ENCODE data around the gene SIX4. TPM values are rescaled to one million over a fixed set of nuclear protein-coding genes. Genes with fewer than 3 reads are reported as not detected.

SIX4 gene
- total RNA-seq, 1 donor from 2014 or later = 5.2 TPM

- Mint-ChIP-seq H3K4me1 (no peaks in the 10 kb centered on the region), H3K9me3 (no peaks in the 10 kb centered on the region), H3K4me3 (no peak overlapping the region), H3K27ac (ENCODE audit: unreplicated experiment) (no peak overlapping the region), H3K36me3 (ENCODE audit: low read depth) (no peaks in the 10 kb centered on the region), H3K27me3 (ENCODE audit: low read depth) (no peaks in the 10 kb centered on the region)
- DNase-seq (ENCODE audit: low read depth, low spot score) = no peak
- TF ChIP-seq CTCF (conservative IDR thresholded peaks at IDR 0.05) = no peak
These were observed 16.3 kb downstream of the SIX4 start for GRCh38 chr14:60707858-60708257.

GRCh38 chr14:60705100-60705499 lies 19.1 kb downstream of the SIX4 start:
- peaks cover 8% of the 10 kb centered on the region for H3K9me3 Mint-ChIP-seq

GRCh38 chr14:60700598-60700997 lies 23.6 kb downstream of the SIX4 start:
- Mint-ChIP-seq H3K9me3 (peaks cover 19% of the 10 kb centered on the region), H3K27me3 (ENCODE audit: low read depth) (peaks cover 4% of the 10 kb centered on the region), H3K36me3 (ENCODE audit: low read depth) (peaks cover 5% of the 10 kb centered on the region), H3K4me3 (no peak overlapping the region), H3K27ac (ENCODE audit: unreplicated experiment) (no peak overlapping the region), H3K4me1 (no peaks in the 10 kb centered on the region)
- TF ChIP-seq CTCF (conservative IDR thresholded peaks at IDR 0.05) = no peak
- DNase-seq (ENCODE audit: low read depth, low spot score) = no peak

More at GRCh38 chr14:60705100-60705499, 19.1 kb downstream of the SIX4 start:
- Mint-ChIP-seq H3K4me3 (no peak overlapping the region), H3K36me3 (ENCODE audit: low read depth) (peaks cover 5% of the 10 kb centered on the region), H3K27ac (ENCODE audit: unreplicated experiment) (no peak overlapping the region), H3K4me1 (no peaks in the 10 kb centered on the region), H3K27me3 (ENCODE audit: low read depth) (no peaks in the 10 kb centered on the region)
- no peak for TF ChIP-seq CTCF (conservative IDR thresholded peaks at IDR 0.05)
- DNase-seq (ENCODE audit: low read depth, low spot score) = no peak

- Mint-ChIP-seq H3K9me3 (peaks cover 14% of the 10 kb centered on the region), H3K4me1 (no peaks in the 10 kb centered on the region), H3K4me3 (no peak overlapping the region), H3K27me3 (ENCODE audit: low read depth) (peaks cover 4% of the 10 kb centered on the region), H3K27ac (ENCODE audit: unreplicated experiment) (no peak overlapping the region), H3K36me3 (ENCODE audit: low read depth) (no peaks in the 10 kb centered on the region)
- TF ChIP-seq CTCF (conservative IDR thresholded peaks at IDR 0.05) = no peak
- DNase-seq (ENCODE audit: low read depth, low spot score) = no peak
These were observed 28.8 kb downstream of the SIX4 start for GRCh38 chr14:60695327-60695726.

GRCh38 chr14:60691383-60692113 lies 32.6 kb downstream of the SIX4 start:
- H3K36me3 Mint-ChIP-seq (ENCODE audit: low read depth) = no peaks in the 10 kb centered on the region
- H3K27me3 Mint-ChIP-seq (ENCODE audit: low read depth) = no peaks in the 10 kb centered on the region
- H3K9me3 Mint-ChIP-seq = peaks cover 2% of the 10 kb centered on the region
- no peak for TF ChIP-seq CTCF (conservative IDR thresholded peaks at IDR 0.05)
- DNase-seq (ENCODE audit: low read depth, low spot score) = no peak
- H3K27ac Mint-ChIP-seq (ENCODE audit: unreplicated experiment) = no peak overlapping the region
- no peaks in the 10 kb centered on the region for H3K4me1 Mint-ChIP-seq
- H3K4me3 Mint-ChIP-seq = no peak overlapping the region

Data from neural crest cell (in vitro differentiated cells).